PC-3 (cell line): Measurements from ENCODE around the gene MMP7. TPM values are rescaled to one million over a fixed set of nuclear protein-coding genes. Genes with fewer than 3 reads are reported as not detected.

Source experiments
- ATAC-seq: fragments of 200-7000 bp; cut with Tn5 transposase; 2 replicates; pipeline ENCODE4 v1.9.1; 2020; ENCODE audit warnings: mild to moderate bottlenecking, moderate library complexity
- BruUV-seq: library from RNA; stranded (reverse); fragments of 400-500 nt; replicated peaks from 2 replicates; lab custom pipeline; 2021; lab: Mats Ljungman, UMichigan
- CTCF ChIA-PET: fragments of 300-600 bp; sonication (Branson Sonifier 250); formaldehyde crosslinking; loops from one replicate; lab custom pipeline; 2022; ENCODE audit warnings: antibody characterized with exemption; lab: Charles Lee
- POLR2A ChIA-PET: fragments of 300-600 bp; sonication (Branson Sonifier 250); formaldehyde crosslinking; loops from one replicate; lab custom pipeline; 2022; ENCODE audit warnings: antibody characterized with exemption; ENCODE audit not compliant: unreplicated experiment; lab: Charles Lee
- DNase-seq: peaks from one replicate; pipeline ENCODE4 v3.0.0-alpha.2; 2015
- H2AFZ ChIP-seq: fragments of 300-600 bp; sonication (generic); 2 replicates; pipeline ENCODE4 v1.6.0; 2016; ENCODE audit warnings: antibody characterized with exemption, low read length
- H3F3A ChIP-seq: fragments of 300-600 bp; sonication (generic); one replicate; pipeline ENCODE4 v1.6.0; 2017; ENCODE audit warnings: antibody characterized with exemption, low read length, control low read depth, mild to moderate bottlenecking; ENCODE audit not compliant: unreplicated experiment
- H3K27ac ChIP-seq: fragments of 300-600 bp; sonication (generic); 2 replicates; pipeline ENCODE4 v1.5.1; 2016; ENCODE audit warnings: mild to moderate bottlenecking, low read length
- H3K27me3 ChIP-seq: fragments of 300-600 bp; sonication (generic); 2 replicates; pipeline ENCODE4 v1.6.1; 2016; ENCODE audit warnings: low read length, mixed read lengths
- H3K36me3 ChIP-seq: fragments of 300-600 bp; sonication (generic); 2 replicates; pipeline ENCODE4 v1.6.1; 2016; ENCODE audit warnings: low read depth, mixed run types, low read length, mixed read lengths
- H3K4me1 ChIP-seq: fragments of 300-600 bp; sonication (generic); 2 replicates; pipeline ENCODE4 v1.5.1; 2016; ENCODE audit warnings: low read length; ENCODE audit not compliant: insufficient read depth
- H3K4me2 ChIP-seq: fragments of 300-600 bp; sonication (generic); 2 replicates; pipeline ENCODE4 v1.6.0; 2016; ENCODE audit warnings: low read length
- H3K4me3 ChIP-seq: fragments of 300-600 bp; sonication (generic); 2 replicates; pipeline ENCODE4 v1.5.1; 2016; ENCODE audit warnings: mild to moderate bottlenecking, low read length, mixed read lengths
- H3K79me2 ChIP-seq: fragments of 300-600 bp; sonication (generic); 2 replicates; pipeline ENCODE4 v1.6.1; 2017; ENCODE audit warnings: low read length, mixed read lengths
- H3K9ac ChIP-seq: fragments of 300-600 bp; sonication (generic); 2 replicates; pipeline ENCODE4 v1.6.0; 2016; ENCODE audit warnings: mild to moderate bottlenecking, low read length
- H3K9me2 ChIP-seq: fragments of 300-600 bp; sonication (generic); replicated peaks from 2 replicates; pipeline ENCODE4 v1.6.1; 2016; ENCODE audit warnings: mixed run types, low read length, mixed read lengths
- H3K9me3 ChIP-seq: fragments of 300-600 bp; sonication (generic); 2 replicates; pipeline ENCODE4 v1.6.1; 2016; ENCODE audit warnings: low read length, mixed read lengths
- H4K20me1 ChIP-seq: fragments of 300-600 bp; sonication (generic); 2 replicates; pipeline ENCODE4 v1.6.1; 2016; ENCODE audit warnings: low read length, mixed read lengths
- EZH2 ChIP-seq: fragments of 300-600 bp; sonication (generic); IDR thresholded peaks from one replicate; pipeline ENCODE4 v1.6.1; 2017; ENCODE audit warnings: antibody characterized with exemption, mild to moderate bottlenecking, low read length; ENCODE audit not compliant: unreplicated experiment
- EZH2phosphoT487 ChIP-seq: fragments of 300-600 bp; sonication (generic); IDR thresholded peaks from 2 replicates; pipeline ENCODE4 v1.6.1; 2018; ENCODE audit warnings: mild to moderate bottlenecking, antibody characterized with exemption, low read length, borderline replicate concordance
- intact Hi-C: fragments of 100-400 bp; cut with micrococcal nuclease; formaldehyde crosslinking; loops from 2 replicates; pipeline ENCODE4 v1.9.0; 2023
- total RNA-seq: library from RNA; depleted of rRNA; stranded (reverse); fragments of >200 nt; gene quantifications from 2 replicates; pipeline ENCODE4 v1.2.3, GENCODE V29; 2014
- TF ChIP-seq, protein P1 (sequence below): fragments of 300-600 bp; sonication (generic); conservative IDR thresholded peaks from 2 replicates; pipeline ENCODE4 v1.5.1; 2017; ENCODE audit warnings: antibody characterized with exemption, low read depth, mild to moderate bottlenecking, low read length

MMP7 gene
- total RNA-seq, 1 experiment from 2014 or later = 0.18 TPM

GRCh38 chr11:102551169-102551781 lies 20.7 kb upstream of the MMP7 start:
- Histone ChIP-seq H3K9me2 (no peaks in the 10 kb centered on the region), H3K4me3 (no peak overlapping the region), H3K27ac (peak overlapping the region; percentile 95), H3F3A (no peaks in the 10 kb centered on the region), H3K9ac (peak overlapping the region; percentile 69), H3K4me2 (peak overlapping the region; percentile 59), H2AFZ (no peak overlapping the region), H4K20me1 (no peaks in the 10 kb centered on the region), H3K36me3 (no peaks in the 10 kb centered on the region), H3K27me3 (no peaks in the 10 kb centered on the region), H3K79me2 (no peaks in the 10 kb centered on the region), H3K4me1 (peaks cover 50% of the 10 kb centered on the region), H3K9me3 (no peaks in the 10 kb centered on the region)
- TF ChIP-seq EZH2phosphoT487 (no peak), EZH2 (no peak)
- TF ChIP-seq, protein P1, sequence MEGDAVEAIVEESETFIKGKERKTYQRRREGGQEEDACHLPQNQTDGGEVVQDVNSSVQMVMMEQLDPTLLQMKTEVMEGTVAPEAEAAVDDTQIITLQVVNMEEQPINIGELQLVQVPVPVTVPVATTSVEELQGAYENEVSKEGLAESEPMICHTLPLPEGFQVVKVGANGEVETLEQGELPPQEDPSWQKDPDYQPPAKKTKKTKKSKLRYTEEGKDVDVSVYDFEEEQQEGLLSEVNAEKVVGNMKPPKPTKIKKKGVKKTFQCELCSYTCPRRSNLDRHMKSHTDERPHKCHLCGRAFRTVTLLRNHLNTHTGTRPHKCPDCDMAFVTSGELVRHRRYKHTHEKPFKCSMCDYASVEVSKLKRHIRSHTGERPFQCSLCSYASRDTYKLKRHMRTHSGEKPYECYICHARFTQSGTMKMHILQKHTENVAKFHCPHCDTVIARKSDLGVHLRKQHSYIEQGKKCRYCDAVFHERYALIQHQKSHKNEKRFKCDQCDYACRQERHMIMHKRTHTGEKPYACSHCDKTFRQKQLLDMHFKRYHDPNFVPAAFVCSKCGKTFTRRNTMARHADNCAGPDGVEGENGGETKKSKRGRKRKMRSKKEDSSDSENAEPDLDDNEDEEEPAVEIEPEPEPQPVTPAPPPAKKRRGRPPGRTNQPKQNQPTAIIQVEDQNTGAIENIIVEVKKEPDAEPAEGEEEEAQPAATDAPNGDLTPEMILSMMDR = no peak
- intact Hi-C loops = no loop called here
- POLR2A ChIA-PET = no interaction called here
- DNase-seq (no peak), ATAC-seq (no peak)
- no TSS peak for BruUV-seq
- CTCF ChIA-PET = no interaction called here

DNA sequence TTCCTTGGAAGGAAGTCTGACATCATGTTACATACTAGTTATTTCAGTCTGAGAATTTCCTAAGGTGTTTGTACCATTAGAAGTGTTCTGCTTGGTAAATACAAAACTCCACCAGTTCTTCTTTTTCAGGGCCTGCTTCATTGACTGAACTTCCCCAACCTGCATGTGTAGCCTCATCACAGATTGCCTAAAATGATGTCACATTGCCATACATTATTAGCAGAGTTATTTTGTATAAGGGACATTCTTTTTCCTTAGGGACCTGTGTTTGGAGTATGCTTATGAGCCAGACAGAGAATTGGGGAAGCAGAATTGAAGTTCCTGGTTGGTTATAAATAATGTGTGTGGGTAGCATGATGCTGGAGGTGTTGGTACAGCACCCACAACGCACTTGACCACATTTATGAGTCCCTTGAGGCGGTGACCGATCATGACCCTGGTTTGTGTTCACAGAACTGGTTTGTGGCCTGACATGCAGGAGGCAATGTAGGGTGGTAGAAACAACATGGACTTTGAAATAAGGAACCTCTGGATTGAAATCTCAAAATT lies 16.4 kb upstream of the MMP7 start:
- BruUV-seq = no TSS peak
- no peak for TF ChIP-seq EZH2phosphoT487
- TF ChIP-seq EZH2 = no peak
- TF ChIP-seq, protein P1 = no peak
- Histone ChIP-seq H3K9ac (no peak overlapping the region), H4K20me1 (no peaks in the 10 kb centered on the region), H3F3A (no peaks in the 10 kb centered on the region), H3K27ac (no peak overlapping the region), H3K9me3 (no peaks in the 10 kb centered on the region), H3K79me2 (no peaks in the 10 kb centered on the region), H3K4me3 (no peak overlapping the region), H3K27me3 (no peaks in the 10 kb centered on the region), H3K4me2 (no peak overlapping the region), H3K36me3 (no peaks in the 10 kb centered on the region), H3K9me2 (no peaks in the 10 kb centered on the region), H2AFZ (no peak overlapping the region), H3K4me1 (peaks cover 33% of the 10 kb centered on the region)
- DNase-seq (peak; percentile 49), ATAC-seq (no peak)
- POLR2A ChIA-PET = no interaction called here
- intact Hi-C loops = no loop called here
- CTCF ChIA-PET = no interaction called here

DNA sequence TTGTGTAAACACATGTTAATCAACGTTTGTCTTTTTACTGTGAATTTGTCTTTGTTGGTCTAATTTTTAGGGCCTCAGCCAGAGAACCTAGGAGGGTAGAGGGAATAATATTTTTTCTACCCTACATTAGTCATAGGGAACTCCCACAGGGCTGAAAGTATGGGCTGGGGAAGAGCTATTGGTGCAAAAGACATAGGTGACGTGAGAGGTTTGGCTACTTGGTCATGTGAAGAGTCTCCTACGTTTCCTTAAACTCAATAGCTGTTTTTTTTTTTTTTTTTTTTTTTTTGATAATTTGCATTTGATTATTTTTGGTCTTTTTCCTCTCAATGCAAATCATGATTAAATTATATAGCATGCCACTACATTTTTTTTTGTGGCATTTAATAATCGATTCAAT lies 15.9 kb upstream of the MMP7 start:
- Histone ChIP-seq H3K4me2 (no peak overlapping the region), H3K9ac (no peak overlapping the region), H3K27me3 (no peaks in the 10 kb centered on the region), H3K79me2 (no peaks in the 10 kb centered on the region), H2AFZ (no peak overlapping the region), H4K20me1 (no peaks in the 10 kb centered on the region), H3K27ac (no peak overlapping the region), H3K4me3 (no peak overlapping the region), H3F3A (no peaks in the 10 kb centered on the region), H3K9me2 (no peaks in the 10 kb centered on the region), H3K36me3 (no peaks in the 10 kb centered on the region), H3K9me3 (no peaks in the 10 kb centered on the region), H3K4me1 (peaks cover 27% of the 10 kb centered on the region)
- ATAC-seq = no peak
- BruUV-seq = no TSS peak
- POLR2A ChIA-PET = no interaction called here
- no peak for DNase-seq
- TF ChIP-seq, protein P1 = no peak
- TF ChIP-seq EZH2phosphoT487 = no peak
- TF ChIP-seq EZH2 = no peak
- intact Hi-C loops = no loop called here
- CTCF ChIA-PET = no interaction called here
